Activated naive CD4-positive, alpha-beta T cell treated with anti-CD3 and anti-CD28 coated beads, Interleukin-2, amount 50 U/mL, for 16 hours (primary cell): Measurements from ENCODE around the gene ANKRD12.
"Not testable (repeated sequence)": the region's sequence is repeated elsewhere in the genome, so short reads cannot be mapped to it uniquely, and the experiment has no call there.

ENCODE experiments used
- DNase-seq: peaks from one replicate; pipeline ENCODE4 v3.0.0-alpha.2; 2020

ANKRD12 gene

GRCh38 chr18:9136315-9137155, at the start of gene ANKRD12:
Gene ANKRD12 (plus strand): TSS chr18:9136781. CDS start chr18:9182433, 45,652 bp downstream.
- DNase-seq, result peak; percentile 97

DNA sequence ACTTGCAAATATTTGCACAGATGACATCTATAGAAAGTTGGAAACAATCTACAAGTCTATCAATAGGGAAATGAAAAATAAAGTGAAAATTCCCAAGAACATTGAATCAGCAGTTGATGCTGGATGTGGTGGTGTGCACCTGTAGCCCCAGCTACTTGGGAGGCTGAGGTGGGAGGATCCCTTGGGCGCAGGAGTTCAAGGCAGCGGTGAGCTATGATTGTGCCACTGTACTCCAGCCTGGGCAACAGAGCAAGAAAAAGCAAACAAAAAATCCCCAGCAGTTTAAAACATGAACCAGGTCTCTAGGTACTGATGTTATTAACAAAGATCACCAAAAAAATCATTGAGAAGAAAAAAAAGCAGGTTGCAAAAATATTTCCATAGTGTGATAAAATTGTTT, 49.4 kb upstream of the ANKRD12 start:
- no peak for DNase-seq

DNA sequence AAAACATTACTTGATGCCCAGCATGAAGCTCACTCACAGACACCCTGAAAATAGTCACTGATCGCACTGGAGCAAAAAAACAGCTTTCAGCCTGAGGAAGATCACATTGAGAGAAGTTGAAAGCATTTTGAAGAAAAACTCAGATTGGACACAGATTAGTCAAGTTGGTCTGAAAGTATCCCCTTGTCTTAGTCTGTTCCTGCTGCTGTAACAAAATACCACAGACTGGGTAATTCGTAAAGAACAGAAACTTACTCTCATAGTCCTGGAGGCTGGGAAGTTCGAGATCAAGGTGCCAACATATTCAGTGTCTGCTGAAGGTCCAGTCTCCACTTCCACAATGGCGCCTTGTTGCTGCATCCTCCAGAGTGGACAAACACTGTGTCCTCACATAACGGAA, 48.3 kb upstream of the ANKRD12 start:
- no peak for DNase-seq

GRCh38 chr18:9088727-9089126, 47.9 kb upstream of the ANKRD12 start:
- not testable (repeated sequence) for DNase-seq

DNA sequence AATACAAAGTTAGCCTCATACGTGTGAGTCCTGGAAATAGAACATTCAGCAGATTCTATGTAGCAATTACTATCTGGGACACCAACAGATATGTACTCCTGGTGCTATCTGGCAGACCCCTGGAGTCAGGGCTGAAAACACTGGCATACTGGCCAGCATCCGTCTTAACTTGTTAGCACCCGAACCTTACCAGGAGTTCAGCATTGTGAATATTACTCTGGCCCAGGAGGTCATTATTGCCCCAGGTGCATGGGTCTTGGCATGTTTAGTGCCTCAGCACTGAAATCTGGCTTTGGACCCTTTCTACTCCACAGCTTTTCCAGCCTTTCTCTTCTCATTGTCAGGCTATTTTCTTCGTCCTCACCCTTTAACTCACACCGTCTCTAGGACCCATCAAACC, 46.0 kb upstream of the ANKRD12 start:
- DNase-seq, result no peak

DNA sequence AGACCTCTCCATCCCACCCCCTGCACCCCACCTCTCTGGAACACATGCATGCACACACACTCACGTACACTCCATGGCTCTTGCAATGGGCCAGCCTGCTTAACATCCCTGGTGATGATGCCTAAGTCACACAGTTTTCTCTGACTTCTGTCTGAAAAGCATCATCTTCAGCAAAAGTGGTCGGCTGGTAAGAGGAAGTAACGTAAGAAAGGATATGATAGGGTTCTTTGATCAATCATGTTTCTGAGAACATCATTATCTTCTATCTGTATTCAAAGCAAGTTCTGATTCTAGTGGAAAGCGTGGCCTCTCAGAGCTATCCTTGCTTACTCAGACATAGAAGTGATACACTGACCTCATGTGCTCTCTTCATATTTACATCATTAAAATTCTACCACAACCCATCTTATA, 45.5 kb upstream of the ANKRD12 start:
- DNase-seq, result peak; percentile 26

DNA sequence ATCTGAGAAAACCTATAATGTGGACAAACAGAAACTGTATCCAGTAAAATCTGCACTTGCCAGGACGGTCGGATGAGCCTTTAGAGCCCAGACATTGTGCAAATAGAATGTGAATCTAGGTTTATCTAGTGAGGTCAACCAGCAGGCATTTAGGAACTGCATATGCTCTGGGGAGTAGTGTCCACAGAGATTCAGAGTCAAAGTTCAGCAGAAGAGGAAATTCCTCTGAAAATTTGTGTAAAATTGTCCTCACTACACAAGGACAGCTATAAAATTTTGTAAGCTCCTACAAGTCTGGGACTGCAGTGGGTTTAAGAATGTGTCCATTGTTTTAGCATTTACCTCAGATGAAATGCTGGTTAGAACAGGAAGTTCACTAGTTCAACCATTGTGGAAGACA, 43.9 kb upstream of the ANKRD12 start:
- no peak for DNase-seq

- DNase-seq, result not testable (repeated sequence)
These were observed 43.5 kb upstream of the ANKRD12 start for GRCh38 chr18:9093109-9093508.

DNA sequence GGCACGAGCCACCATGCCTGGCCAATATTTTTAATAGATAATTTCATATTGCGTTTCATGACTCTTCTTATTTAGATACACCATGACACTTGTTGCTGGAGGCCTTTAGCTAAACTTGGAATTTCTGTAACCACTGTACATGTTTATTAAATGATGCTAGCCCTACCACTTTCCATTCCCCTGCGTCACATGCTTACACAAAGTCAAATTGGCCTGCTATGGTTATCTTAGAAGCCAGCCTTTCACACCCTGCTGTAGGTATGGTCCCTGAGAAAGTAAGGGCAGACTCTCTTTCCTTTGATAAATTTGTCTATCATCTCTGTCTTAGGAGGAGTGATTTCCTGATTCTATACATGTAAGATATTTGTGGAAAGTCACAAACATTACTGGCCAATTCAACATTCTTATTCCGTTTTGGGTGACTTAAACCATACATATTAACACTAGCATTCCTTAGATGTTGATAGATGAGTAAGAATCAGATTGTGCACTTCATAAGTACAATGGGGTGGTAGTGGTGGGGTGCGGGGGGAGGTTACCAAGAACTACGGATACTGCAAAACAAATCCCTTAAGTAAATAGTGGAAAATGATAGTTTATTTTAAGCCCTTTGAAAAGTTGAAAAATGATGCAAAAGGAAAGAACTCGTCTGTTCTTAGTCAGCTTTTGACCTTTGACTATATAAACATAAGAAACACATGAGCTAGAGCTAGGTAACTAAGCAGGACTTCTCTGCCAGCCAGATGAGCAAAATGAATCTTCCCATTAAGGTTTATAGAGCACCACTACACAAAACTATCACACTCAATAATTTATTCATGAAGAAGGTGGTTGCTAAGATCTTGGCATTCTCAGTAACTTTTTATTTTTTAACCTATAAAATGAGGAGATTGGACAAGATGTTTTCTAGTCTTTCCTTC, 42.0 kb upstream of the ANKRD12 start:
- peak; percentile 72 for DNase-seq

DNA sequence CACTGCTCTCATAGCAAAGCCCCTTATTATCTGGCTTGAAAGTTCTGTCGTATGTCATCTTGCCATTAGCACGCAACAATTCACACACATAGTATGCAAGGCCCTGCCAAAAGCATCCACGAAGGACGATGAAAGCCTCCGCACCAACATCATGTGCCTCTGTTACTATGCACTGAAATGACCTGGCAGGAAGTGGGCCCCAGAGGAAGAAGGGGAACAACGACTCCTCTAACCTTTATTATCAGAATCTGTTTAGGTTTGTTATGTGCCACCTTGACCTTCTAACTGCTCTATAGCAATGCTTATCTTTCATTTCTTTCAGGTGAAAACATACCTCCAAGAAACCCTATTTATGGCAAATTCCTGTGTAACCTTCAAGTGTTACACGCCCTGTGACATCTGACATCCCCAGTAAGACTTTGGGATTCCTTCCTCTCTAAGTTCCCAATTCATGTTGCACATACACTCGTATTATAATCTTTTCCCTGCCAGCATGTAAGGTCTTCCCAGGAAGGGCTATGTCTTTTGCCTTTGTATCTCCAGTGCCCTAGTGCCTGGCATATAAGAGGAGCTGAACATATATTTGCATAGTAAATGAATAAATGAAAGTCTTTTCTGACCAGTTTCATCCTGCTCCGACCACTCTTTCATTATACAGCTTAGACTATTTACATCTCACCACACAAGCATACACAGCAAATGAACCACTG, 41.1 kb upstream of the ANKRD12 start:
- DNase-seq, result peak; percentile 62

DNA sequence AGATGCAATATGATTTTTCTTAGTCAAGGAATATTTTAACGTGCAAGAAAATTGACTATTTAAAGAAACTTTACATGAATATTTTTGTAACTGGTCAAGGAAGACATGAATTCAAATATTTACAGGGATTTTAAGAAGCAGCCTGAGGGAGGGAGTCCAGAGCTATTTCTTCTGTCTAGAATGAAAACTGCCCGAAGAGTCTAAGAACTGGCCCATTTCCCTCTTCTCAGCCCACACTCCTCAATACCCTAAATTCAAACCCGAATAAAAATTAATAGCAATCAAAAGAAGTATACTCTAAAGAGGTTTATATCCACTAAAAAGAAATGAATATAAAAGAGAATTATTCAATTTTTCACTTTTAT, 40.6 kb upstream of the ANKRD12 start:
- DNase-seq, result no peak

DNA sequence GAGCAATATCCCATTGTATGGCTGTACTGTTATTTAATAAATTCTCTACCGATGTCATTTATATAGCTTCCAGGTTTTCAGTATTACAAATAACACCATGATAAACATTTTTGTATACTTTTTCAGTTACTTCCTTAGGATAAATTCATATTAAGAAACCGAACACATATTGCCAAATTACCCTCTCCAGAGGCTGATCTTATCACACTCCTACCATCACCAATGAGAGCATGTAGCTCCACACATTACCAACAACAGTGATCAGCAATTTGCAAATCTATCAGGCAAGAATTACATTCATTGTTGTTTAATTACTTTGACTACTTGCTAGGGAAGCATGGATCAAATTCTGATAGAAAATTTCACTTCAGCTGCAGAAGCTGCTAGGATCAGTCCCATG, 39.9 kb upstream of the ANKRD12 start:
- DNase-seq, result no peak

DNA sequence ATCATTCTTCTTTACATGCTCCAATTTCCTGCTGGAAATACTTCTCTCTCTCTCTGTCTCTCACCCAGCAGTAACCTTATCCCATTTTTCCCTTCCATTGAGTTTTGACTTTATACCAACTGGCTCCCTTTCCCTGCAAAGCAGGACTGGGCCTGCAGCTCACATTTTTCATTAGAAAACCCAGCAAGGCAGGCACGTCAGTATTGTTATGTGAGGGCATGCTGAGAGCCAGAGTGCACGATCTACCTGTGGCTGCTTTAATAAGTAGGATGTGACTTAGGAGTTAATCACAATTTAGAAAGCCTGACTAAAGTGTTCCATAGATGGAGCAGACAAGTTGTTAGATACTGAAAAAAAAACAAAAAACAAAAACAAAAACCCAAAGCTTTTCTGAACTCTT, 39.2 kb upstream of the ANKRD12 start:
- DNase-seq, result no peak

GRCh38 chr18:9100796-9101195, 35.8 kb upstream of the ANKRD12 start:
- no peak for DNase-seq

- DNase-seq, result no peak
These were observed 34.7 kb upstream of the ANKRD12 start for GRCh38 chr18:9101730-9102507.

DNA sequence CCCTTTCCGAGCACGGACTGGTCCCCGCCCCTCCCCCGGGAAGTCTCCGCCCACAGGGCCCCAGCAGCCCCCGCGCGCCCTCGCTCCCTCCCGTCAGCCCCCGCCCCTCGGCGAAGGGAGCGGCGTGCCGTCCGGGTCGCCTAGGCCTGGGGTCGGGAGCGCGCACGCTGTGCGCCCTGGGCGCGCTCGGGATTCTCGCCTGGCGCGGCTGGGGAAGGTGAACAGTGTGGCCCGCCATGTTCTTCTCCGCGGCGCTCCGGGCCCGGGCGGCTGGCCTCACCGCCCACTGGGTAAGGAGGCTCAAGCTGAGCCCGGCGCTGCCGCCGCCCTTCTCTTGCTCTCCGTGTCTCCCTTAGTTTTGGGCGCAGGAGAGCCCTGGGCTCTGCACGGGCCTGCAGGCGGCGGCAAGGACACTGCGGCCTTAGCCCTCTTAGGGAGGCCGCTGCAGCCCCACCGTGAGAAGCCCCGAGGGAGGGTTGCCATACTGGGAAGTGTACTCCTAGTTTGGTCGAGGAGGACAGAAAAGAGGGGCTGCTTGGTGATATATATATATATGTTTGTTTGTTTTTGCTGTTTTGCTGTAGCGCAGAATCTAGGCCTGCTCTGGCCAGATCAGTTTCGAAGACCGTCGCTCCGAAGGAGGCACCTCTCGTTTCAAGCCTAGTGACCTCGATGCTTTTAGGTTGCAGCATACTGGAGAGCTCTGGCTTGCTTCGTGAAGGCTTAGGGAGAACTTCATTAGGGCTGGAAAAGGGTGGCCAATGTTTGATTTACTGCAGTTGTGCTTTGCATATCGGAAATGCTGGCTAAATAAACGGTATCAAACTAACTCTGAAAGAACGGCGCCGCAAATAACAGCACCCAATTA, 33.8 kb upstream of the ANKRD12 start, which contains the start of gene NDUFV2:
Gene NDUFV2 (plus strand): TSS at position 192 of the 868 bp plus-strand sequence. CDS start 45 bp downstream, at position 237.
- peak; percentile 99 for DNase-seq

GRCh38 chr18:9103376-9103873, 33.2 kb upstream of the ANKRD12 start:
- DNase-seq, result no peak

DNA sequence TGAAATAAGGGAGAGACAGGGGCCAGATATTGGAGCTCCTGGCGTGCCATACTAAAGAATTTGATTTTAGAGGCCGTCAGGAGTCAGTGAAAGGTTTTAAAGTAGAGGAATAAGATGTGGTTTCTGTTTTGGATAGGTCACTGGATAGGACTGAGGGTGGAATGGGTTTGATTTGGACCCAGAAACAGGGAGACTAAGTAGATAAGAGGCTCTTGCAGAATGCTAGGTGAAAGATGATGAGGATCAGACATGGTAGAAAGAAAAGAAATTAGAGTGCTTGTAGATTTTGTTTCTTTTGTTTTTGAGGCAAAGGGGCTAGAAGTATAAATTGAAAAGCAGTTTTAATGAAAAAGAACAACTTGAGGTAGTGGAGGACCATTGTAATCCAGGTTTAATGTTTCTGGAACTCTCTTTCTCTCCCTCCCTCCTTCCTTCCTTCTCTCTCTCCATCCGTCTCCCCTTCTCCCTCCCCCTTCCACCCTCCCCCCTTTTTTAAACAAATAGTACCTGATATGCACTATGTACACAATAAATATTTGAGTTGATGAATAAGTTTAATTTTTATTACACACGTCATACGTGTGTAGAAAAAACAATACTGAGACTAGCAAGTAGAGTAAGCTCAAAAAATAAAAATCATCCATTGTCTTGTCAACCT, 32.2 kb upstream of the ANKRD12 start:
- DNase-seq, result no peak

DNA sequence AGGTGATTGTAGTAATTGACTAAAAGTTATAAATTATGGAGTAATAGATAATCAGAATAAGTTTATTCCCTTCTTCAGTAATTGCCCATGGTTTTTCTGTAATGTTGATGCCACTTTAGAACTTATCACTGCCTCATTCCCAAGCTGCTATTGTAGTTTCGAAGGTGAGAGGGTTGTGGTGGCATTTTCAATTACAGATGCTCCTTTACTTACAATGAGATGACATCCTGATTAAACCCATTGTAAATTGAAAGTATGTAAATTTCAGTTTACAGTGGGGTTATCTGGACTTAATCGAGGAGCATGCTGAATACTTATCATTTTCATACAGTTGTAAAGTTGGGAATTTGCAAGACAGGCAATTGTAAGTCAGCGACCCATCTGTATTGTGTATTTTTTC, 31.2 kb upstream of the ANKRD12 start:
- DNase-seq, result no peak

GRCh38 chr18:9106094-9106493, 30.5 kb upstream of the ANKRD12 start:
- no peak for DNase-seq
